NCI-H1048 (cell line): Measurements from ENCODE around the gene SLC9A9.

Experiments
- DNase-seq: peaks from one replicate; lab custom pipeline; 2025; lab: John Stamatoyannopoulos, UW

The SLC9A9 gene

DNA sequence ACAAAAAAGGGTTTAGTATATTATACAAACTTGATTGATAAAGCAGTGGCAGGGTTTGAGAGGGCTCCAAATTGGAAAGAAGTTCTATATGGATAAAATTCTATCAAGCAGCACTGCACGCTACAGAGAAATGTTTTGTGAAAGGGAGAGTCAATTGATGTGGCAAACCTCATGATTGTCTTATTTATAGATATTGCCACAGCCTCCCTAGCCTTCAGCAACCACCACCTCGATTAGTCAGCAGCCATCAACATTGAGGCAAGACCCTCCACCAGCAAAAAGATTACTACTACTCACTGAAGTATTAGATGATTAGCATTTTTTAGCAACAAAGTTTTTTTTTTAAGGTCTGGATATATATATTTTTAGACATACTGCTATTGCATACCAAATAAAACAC is 432.0 kb downstream of the SLC9A9 start:
- no peak for DNase-seq

DNA sequence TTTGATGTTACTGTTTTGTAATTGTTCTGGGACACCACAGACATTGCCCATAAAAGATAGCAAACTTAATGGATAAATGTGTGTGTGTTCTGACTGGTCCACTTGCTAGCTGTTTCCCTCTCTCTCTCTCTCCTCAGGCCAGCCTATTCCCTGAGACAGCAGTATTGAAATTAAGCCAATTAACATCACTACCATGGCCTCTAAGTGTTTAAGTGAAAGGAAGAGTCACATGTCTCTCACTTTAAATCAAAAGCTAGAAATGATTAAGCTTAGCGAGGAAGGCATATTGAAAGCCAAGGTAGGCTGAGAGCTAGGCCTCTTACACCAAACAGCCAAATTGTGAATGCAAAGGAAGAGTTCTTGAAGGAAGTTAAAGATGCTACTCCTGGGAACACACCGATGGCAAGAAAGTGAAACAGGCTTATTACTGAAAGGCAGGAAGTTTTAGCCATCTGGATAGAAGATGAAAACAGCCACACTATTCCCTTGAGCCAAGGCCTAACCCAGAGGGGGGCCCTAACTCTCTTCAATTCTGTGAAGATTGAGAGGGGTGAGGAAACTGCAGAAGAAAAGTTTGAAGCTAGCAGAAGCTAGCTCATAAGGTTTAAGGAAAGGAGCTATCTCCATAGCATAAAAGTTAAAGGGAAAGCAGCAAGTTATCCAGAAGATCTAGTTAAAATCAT is 433.6 kb downstream of the SLC9A9 start:
- no peak for DNase-seq

DNA sequence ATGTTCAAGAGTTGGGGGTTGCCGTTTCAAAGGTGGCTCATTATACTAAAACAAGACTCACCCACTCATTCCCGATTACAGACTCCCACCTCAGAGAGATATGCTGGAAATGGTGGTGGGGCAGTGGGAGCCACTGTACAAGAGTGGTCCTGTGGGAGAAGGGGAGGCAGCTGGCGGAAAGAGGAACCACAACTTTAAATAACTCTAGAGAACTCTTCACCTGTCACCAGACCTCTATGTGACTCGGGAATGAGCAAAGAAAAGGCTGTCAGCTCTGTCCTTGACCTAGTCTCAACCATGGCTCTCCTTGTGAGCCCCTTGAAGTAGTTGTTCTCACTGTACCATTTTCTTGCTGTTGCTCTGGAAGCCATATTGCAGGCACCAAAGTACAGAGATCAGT is 434.9 kb downstream of the SLC9A9 start:
- no peak for DNase-seq

DNA sequence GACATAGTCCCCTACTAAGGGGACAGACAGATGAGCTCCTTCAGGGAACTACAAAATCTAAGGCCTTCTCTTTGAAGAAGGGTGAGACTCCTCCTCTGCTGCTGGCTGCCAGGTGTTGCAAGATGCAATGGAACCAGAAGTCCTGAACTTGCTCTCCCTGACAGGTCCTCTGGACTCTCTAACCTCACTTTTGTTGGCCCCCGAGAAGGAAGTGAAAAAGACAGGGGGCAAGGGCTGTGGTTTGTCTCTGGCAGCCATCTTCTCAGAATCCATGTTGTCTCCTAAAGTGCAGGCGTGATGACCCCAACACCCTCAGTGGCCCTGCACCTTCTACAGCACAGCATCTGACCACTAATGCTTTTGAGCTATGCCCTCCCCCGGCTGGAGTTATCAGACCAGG is 436.2 kb downstream of the SLC9A9 start:
- DNase-seq: no peak

DNA sequence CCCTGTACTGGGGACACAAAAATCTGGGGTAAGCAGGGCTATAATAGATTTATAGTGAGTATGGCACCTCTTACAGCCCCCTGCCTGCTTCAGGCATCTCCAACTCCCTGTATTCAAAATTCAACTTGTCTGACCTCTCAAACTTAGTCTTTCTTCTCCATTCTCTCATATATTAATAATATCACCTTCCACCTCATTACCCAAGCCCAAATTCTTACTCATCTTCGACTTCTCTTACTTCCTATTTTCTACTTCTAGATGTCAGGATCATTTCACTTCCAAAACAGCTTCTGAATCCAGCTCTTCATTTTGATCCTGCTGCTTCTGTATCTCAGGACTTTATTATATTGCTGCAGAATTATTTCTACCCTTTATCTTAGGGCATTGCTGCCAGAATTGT is 438.0 kb downstream of the SLC9A9 start:
- DNase-seq: no peak

DNA sequence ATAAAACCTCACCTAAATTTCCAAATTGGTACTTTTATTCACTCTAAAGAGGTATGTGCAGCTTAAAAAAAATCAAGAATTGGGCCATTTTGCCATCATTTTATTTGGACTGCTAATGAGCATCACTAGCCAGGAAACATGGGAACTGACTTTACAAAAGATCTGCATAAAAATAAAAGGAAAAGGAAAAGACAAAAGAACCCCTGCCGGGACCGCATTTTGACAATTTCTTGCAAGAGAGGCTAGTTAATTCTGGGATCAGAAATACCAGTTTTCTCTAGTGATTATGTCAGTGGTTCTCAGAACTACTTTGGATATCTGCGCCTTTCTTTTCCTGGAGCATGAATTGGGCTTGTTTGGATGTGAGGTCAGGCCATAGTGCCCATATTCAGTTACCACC is 439.5 kb downstream of the SLC9A9 start:
- no peak for DNase-seq

DNA sequence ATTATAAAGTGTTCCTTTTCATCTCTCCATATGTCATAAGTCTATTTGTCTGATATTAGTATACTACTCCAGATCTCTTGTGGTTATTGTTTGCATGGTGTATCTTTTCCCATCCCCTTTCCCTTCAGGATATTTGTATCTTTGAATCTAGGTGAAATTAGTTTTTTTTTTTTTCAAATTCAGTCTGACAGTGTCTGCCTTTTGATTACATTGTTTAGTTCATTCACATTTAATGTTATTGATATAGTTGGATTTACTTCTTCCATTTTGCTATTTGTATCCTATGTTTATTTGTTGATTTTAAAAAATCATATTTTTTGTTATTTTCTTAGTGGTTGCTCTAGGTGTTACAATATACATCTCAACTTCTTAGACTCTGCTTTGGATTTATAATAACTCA is 445.7 kb downstream of the SLC9A9 start:
- DNase-seq: no peak

DNA sequence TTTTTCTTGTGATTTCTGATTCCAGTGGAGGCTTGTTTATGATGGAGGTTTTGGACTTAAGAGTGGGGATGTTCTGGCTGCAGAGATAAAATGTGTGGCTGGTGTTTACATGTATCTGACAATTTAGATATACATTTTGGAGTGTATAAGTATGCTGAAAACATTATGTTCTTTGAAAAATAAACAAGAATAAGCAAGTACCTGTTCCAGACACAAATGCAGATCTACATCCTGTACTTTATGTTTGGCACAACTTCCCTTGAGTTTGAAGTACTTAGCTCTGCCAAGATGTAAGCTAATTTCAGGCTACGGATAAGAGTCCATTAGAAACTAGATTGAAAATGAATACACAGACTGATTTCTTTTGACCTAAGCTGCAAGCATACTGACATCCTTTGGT is 451.5 kb downstream of the SLC9A9 start:
- DNase-seq: no peak

DNA sequence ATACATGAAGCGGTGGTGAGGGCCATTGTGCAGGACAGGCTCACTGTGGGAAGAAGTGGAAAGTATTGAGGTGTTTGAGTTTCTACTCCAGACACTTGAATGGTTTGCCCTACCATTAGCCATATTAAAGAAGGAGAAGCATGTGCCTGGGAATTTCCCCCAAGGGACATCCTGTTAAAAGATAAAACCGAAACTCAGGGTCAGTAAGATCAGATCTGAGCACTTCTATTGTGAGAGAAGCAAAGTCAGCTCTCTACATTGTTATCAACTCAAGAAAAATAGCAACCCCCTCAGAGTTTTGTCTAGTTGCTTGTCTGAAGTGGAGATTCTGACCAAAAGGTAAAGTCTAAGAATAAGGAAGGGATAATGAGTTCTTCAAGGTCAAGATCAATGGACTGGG is 458.9 kb downstream of the SLC9A9 start:
- no peak for DNase-seq

DNA sequence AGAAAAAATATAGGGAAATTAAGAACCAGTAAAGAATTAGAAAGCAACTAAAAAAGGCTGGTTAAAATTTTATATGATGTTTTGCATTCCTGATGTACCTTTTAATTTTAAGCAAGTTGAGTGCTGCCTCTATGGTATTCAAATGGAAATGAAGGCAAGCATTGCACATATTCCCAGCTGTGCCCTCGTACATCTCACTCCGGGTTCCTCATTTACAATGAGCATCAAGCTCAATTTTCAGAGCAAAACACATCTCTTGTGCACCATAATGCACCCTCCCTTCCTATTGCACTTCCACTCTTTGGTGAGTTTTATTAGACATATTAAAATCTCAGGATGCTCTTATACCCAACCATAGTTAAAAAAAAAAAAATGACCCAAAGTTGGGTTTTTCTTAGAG is 460.8 kb downstream of the SLC9A9 start:
- no peak for DNase-seq

DNA sequence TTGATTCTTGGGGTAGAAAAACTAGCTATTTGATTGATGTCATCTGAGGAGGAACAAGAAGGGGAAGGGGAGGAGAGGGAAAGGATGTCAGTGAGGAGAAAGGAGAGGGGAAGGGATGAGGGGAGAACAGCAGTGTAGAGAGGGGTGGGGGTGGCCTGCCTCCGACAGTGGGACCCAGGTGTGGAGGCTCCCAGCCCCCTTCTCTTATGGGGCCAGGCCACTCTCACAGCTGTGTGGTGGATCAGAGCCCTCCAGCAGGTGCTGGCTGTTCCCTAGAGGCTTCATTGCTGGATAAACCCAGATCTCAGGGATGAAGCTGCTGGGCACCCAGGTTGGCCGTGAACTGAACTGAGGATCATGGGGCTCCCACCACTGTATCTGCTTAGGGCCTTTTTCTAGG is 464.2 kb downstream of the SLC9A9 start:
- DNase-seq: no peak

DNA sequence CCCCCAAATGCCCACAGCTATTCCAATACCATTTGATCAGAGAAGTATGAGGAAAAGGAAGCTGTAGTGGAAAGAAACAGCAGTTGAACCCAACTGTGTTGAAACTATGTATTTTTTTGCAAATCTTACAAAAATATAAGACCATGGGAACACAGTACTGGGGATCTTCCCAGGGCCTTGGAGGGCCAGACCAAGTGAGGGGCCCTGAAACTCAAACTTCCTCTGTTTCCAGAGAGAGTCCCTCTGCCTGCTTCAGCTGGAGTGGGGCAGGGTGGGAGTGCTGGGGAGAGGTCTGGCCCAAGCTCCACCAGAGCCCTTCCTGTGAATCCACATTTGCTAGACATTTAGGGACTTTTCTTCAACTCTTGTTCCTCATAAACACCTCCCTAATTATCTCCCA is 464.8 kb downstream of the SLC9A9 start:
- no peak for DNase-seq

DNA sequence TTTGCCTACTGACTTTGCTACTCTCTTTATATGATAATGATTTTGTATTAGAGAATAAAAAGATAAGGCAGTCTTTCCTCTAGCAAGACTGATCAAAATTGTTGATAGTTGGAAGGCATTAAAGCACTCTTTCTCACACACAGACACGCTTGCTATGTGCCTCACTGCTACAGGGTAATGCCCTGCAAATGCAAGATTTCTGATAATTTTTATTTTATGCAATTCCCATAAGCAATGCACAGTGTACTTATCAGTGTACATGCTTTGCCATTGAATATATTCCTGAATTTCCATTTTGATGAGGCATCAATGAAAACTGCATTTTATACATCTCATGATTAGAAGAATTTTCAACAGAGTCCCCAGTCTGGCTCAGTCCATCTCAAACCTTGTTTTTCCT is 465.5 kb downstream of the SLC9A9 start:
- DNase-seq: no peak

DNA sequence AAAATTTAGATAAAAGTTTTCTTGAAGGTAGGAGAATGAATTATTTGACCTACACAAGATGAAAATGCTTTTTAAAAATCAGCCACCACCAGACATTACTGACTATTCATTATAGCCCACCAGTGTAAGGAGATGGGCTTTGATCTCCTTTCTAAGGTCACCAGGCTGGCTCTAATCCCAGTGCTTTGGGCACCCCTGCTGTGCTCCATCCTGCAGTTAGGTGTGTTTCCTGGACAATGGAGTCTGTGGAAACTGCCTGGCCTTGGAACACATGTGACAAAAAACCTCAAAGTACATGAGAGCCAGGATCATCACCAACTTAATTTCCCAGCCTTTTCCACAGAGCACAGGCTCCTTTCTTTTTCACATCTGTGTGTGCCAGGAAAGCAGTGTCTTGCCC is 467.8 kb downstream of the SLC9A9 start:
- no peak for DNase-seq

DNA sequence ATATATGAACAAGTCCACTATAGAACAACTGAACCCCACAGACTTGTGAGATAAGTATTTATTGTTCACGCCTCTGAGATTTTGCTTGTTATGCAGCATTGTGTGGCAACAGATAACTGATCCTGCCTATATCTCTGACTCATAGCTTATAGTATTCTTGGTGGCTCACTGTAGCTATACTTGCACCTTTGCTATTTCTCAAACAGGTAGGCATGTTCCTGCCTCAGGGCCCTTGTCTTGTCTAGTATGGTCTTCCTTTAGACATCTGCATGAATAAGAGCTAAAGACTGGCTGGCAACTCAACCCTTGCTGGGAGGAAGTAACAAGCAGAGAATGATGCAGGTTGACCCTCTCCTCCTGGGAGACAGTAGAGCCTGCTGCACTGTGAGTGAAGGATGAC is 472.6 kb downstream of the SLC9A9 start:
- no peak for DNase-seq

DNA sequence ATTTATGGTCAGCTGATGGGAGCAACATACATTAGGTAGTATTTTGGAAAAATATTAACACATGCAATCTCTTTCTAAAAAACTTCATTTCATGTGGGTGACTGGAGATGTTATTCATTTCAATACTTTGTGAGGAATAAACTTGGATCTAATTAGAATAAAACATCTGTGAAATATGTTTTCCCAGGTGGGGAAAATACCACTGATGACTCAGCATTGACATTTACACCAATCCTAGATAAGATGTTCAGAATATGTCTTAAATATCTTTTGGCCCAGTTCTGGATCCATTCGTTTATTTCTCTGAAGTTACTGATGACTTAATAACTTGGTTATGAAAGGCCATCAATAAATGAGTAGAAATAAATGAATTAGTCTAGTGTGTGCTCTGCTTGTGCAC is 481.1 kb downstream of the SLC9A9 start:
- DNase-seq: no peak

DNA sequence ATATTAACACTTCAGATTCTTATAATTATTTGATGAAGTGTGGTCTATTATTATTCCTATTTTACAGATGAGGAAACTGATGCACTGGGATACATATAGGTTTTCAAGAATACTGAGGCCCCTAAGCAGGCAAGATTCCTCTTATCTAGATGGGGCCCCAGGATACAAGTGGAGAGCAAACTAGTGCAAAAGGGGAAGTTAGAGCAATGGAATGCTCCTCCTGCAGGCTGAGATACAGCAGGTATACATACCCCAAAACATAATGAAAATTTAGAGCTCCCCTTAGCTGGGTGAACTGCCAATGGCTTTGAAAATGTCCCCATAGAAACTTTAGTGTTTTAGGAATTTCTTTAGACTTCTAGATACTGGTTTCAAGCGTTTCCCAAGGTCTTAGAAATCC is 481.6 kb downstream of the SLC9A9 start:
- no peak for DNase-seq

DNA sequence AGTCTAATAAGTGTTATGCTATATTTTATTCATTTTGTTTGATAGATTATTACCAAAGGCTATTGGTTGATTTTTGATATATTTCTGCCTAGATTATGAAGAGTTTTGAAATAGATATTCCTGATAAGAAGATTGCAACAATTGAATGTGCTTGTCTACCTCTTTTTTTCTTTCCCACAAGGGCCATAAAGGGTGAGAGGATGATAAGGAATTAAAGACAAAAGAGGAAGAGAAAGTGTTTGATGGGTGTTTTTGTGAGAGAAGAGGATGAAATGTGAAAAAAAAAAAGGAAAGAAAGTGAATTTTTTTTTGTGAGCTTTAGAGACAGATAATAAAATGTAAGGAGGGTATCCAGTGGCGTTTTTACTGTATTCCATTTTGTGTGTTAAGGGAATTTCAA is 484.3 kb downstream of the SLC9A9 start:
- no peak for DNase-seq

DNA sequence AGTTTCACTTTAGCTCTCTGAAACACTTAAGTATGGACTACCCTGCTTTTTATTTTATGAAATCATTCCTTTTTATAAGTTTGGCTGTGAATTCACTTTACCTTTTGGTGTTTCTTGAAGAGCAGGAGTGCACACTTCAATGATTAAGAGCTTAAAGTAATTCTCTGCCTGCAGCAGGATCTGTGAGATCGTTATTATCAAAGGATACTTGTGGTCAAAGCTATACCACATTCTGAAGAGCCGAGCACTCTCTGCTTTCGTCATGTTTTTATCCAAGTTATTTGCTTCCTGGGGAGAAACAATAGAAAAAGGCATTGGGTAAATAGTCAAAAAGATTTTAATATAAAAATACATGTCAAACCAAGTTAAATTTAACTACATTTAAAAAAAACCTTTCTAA is 485.0 kb downstream of the SLC9A9 start:
- DNase-seq: no peak

DNA sequence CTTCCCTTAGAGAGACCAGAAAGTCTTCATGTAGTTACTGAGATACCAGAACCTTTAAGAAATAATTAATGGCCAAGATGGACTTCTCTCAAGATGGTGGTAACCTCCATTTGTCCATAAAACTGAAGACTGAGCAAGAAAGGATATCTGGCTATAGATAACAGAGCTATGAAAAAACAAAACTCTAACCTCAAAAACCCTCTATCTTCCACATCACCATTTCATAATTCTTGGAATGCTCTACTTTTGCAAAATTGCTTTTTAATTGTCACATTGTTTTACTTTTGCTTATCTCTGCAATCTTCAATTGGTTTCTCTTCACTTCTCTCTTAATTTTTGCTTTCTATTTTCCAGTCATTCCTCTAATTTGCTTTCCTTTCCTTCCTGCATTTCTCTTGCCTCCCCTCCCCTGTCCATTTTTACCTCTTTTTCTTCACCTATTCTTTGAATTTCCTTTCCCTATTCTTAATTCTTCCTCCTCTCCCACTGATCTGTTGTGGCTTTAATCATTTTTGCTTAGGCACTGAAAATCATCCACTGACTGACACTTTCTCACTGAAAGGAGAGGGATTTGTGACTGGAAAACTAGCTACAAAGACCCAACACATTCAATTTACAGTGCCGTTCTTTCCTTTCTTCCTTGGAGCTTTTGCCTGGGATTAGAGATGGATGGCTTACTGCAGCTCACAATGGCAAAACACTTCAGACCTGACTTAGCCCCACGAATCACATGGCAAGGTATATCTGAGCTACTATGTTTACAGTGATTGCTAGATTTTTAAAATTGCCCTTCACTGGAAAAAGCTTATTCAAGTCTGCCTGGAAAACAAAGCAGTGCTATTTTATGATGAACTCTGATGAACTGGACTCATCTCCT is 485.9 kb downstream of the SLC9A9 start:
- no peak for DNase-seq

DNA sequence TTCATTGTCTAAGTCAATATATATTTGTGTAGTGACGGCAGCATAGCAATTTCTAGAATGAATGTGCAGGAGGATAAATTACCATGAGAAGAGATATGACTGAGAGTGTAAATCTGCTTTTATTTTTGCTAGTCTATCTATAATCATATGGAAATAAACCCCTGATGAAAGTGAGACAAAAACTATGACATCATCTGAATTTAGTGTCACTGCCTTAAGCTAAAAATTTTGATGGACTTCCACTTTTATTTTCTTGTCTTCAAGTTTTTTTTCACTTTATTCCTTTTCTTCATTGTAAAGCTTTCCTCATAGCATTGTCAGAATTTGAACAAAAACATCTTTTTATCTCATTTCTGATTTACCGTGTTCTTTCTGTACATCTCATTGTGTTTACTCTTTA is 486.7 kb downstream of the SLC9A9 start:
- DNase-seq: no peak

DNA sequence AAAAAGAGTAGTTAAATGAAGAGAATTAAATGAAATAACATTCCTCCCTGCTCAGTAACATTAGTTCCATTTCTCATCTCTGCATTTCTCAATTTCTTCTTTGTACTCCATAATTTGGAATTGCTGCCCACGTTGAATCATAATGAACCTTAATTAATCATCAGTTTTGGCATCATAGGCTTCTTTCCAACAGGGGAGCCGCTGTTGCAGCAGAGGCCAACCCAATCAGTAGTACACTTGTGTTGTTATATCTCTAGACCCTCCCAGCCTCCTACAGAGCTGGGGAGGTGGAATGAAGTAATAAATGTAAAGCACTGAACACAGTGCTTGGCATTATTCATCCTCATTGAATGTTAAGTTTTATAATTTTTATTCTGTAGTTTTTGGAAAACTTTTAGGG is 488.0 kb downstream of the SLC9A9 start:
- no peak for DNase-seq

DNA sequence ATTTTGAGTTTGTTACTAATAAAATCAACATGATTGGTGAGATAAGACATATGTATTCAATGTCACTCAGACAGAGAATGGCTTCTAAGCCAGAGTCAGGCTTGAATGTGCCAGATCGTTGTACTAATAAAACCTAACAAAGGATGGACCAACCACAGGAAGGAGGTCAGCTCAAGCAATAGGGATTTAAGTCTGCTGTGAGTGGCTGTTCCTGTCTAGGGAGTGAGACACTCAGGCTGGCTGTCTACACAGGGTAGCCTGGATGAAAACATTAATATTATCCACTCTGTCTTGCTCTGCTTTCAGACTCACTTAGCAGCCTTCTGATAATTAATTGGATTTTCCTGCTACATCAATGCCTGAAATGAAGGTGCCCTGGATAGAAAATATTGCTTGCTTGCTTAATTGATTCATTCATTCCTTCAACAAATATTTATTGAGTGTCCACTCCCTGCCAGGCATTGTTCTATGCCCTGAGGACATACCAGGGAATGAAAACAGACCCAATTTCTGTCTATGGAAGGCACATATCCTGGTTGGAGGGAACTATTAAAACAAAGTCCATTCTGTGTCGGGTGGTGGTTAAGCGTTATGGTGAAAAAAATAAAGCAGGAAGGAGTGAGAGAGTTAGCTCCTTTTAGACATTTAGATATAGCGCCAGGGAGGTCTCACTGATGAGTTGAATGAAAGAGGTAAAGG is 489.3 kb downstream of the SLC9A9 start:
- no peak for DNase-seq
